OCI-LY7 (cell line): Measurements from ENCODE around the gene RPP25. TPM values are rescaled to one million over a fixed set of nuclear protein-coding genes. Genes with fewer than 3 reads are reported as not detected.

Experiments used
- BruUV-seq: library from RNA; stranded (reverse); fragments of 400-500 nt; replicated peaks from 2 replicates; lab custom pipeline; 2021; lab: Mats Ljungman, UMichigan
- CTCF ChIA-PET: fragments of 300-600 bp; sonication (Branson Sonifier 250); formaldehyde crosslinking; loops from one replicate; lab custom pipeline; 2022; ENCODE audit warnings: antibody characterized with exemption; ENCODE audit not compliant: unreplicated experiment; lab: Charles Lee
- POLR2A ChIA-PET: fragments of 300-600 bp; sonication (Branson Sonifier 250); formaldehyde crosslinking; loops from one replicate; lab custom pipeline; 2022; ENCODE audit warnings: antibody characterized with exemption; lab: Charles Lee
- DNase-seq: peaks from one replicate; pipeline ENCODE4 v3.0.0-alpha.2; 2015; ENCODE audit warnings: low spot score
- H2AFZ ChIP-seq: fragments of 200-600 bp; sonication (generic), shearing (Covaris generic); 2 replicates; pipeline ENCODE4 v1.6.1; 2014; ENCODE audit warnings: mild to moderate bottlenecking, antibody characterized with exemption, low read length, moderate library complexity
- H3K27ac ChIP-seq: fragments of 200-600 bp; sonication (generic); 2 replicates; pipeline ENCODE4 v1.5.1; 2014; ENCODE audit warnings: mixed run types, low read depth, mild to moderate bottlenecking, moderate library complexity, low read length, inconsistent platforms; ENCODE audit not compliant: poor library complexity, severe bottlenecking
- H3K36me3 ChIP-seq: fragments of 200-600 bp; sonication (generic); 2 replicates; pipeline ENCODE4 v1.6.1; 2014; ENCODE audit warnings: mild to moderate bottlenecking, antibody characterized with exemption, low read length, moderate library complexity, mixed read lengths; ENCODE audit not compliant: insufficient read depth
- H3K4me1 ChIP-seq: fragments of 200-600 bp; sonication (generic); 2 replicates; pipeline ENCODE4 v1.5.1; 2014; ENCODE audit warnings: mild to moderate bottlenecking, low read length; ENCODE audit not compliant: insufficient read depth, poor library complexity, severe bottlenecking
- H3K4me2 ChIP-seq: fragments of 200-600 bp; sonication (generic); 2 replicates; pipeline ENCODE4 v1.6.1; 2014; ENCODE audit warnings: mild to moderate bottlenecking, low read length
- H3K4me3 ChIP-seq: fragments of 200-600 bp; sonication (generic); 2 replicates; pipeline ENCODE4 v1.5.1; 2014; ENCODE audit warnings: mild to moderate bottlenecking, low read depth, low read length; ENCODE audit not compliant: poor library complexity, severe bottlenecking
- H3K79me2 ChIP-seq: fragments of 200-600 bp; sonication (generic); 2 replicates; pipeline ENCODE4 v1.6.1; 2016; ENCODE audit warnings: low read depth, mild to moderate bottlenecking, low read length, moderate library complexity, mixed read lengths; ENCODE audit not compliant: insufficient read depth
- H3K9me2 ChIP-seq: fragments of 200-600 bp; sonication (generic); 2 replicates; pipeline ENCODE4 v1.6.1; 2016; ENCODE audit warnings: mild to moderate bottlenecking, low read length, mixed read lengths; ENCODE audit not compliant: insufficient read depth
- H3K9me3 ChIP-seq: fragments of 200-600 bp; sonication (generic); 2 replicates; pipeline ENCODE4 v1.6.1; 2014; ENCODE audit warnings: mild to moderate bottlenecking, mixed run types, low read length, mixed read lengths
- H4K20me1 ChIP-seq: fragments of 200-600 bp; sonication (generic); 2 replicates; pipeline ENCODE4 v1.6.1; 2014; ENCODE audit warnings: mild to moderate bottlenecking, antibody characterized with exemption, low read length, moderate library complexity, mixed read lengths; ENCODE audit not compliant: insufficient read depth
- EZH2phosphoT487 ChIP-seq: fragments of 200-600 bp; sonication (generic); IDR thresholded peaks from 2 replicates; pipeline ENCODE4 v1.6.1; 2018; ENCODE audit warnings: low read depth, borderline replicate concordance, mild to moderate bottlenecking, mixed run types, antibody characterized with exemption, low read length, moderate library complexity, mixed read lengths
- intact Hi-C: fragments of 100-400 bp; cut with micrococcal nuclease; formaldehyde crosslinking; loops from one replicate; pipeline ENCODE4 v1.10.0; 2022; ENCODE audit not compliant: unreplicated experiment
- total RNA-seq, 2 experiments: library from RNA; depleted of rRNA in 1 of 2; stranded (reverse); fragments of >200 nt in 1 of 2; shearing (Covaris generic) in 1 of 2; gene quantifications; 2 replicates each; pipeline ENCODE4 v1.2.3, GENCODE V29; 2014 to 2022
- TF ChIP-seq, protein P1 (sequence below): fragments of 200-600 bp; sonication (generic); conservative IDR thresholded peaks from 2 replicates; pipeline ENCODE4 v1.5.1; 2014; ENCODE audit warnings: mild to moderate bottlenecking, antibody characterized with exemption, low read length, moderate library complexity, mixed read lengths

The RPP25 gene
- total RNA-seq, 2 experiments from 2014 or later, result 1.8 to 3.0 TPM

DNA sequence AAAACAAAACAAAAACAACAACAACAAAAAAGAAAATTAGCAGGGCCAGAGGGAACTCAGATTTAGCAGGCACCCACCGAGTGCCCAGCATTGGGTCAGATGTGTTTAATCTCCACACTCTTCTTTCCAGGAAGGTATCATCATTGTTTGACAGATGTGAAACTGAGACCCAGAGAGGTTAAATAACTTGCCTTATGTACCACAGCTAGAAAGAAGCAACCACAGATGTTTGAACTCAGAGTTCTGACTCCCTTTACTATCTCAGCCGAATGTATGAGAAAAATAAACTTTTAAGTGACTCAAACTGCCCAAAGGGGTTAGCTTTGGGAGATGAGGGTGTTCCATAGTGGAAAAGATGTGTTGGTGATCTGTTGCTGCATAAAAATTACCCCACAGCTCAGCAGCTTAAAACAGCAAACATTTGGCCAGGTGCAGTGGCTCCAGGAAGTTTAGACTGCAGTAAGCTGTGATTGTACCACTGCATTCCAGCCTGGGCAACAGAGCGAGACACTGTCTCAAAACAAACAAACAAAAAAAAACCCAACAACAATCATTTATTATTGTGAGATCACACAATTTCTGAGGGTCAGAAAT is 4.5 kb upstream of the RPP25 start:
- ChIA-PET POLR2A (no interaction called here), CTCF (interaction anchor here (0.9 kb wide), 1 partner anchor 10 kb away, joined by 3 read pairs; no protein-coding TSS in a partner anchor)
- TF ChIP-seq, protein P1, sequence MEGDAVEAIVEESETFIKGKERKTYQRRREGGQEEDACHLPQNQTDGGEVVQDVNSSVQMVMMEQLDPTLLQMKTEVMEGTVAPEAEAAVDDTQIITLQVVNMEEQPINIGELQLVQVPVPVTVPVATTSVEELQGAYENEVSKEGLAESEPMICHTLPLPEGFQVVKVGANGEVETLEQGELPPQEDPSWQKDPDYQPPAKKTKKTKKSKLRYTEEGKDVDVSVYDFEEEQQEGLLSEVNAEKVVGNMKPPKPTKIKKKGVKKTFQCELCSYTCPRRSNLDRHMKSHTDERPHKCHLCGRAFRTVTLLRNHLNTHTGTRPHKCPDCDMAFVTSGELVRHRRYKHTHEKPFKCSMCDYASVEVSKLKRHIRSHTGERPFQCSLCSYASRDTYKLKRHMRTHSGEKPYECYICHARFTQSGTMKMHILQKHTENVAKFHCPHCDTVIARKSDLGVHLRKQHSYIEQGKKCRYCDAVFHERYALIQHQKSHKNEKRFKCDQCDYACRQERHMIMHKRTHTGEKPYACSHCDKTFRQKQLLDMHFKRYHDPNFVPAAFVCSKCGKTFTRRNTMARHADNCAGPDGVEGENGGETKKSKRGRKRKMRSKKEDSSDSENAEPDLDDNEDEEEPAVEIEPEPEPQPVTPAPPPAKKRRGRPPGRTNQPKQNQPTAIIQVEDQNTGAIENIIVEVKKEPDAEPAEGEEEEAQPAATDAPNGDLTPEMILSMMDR, result no peak
- TF ChIP-seq EZH2phosphoT487, result no peak
- H3K79me2 ChIP-seq, result no peaks in the 10 kb centered on the region
- H4K20me1 ChIP-seq, result no peaks in the 10 kb centered on the region
- no peaks in the 10 kb centered on the region for H3K36me3 ChIP-seq
- intact Hi-C loops, result loop anchor here (5.0 kb wide), 1 partner anchor 214 kb away; the partner anchor contains the start of gene CYP1A2
- no peak for DNase-seq
- peak overlapping the region; percentile 68 for H2AFZ ChIP-seq
- peak overlapping the region; percentile 16 for H3K27ac ChIP-seq
- no peak overlapping the region for H3K4me3 ChIP-seq
- H3K9me2 ChIP-seq, result no peaks in the 10 kb centered on the region
- peak overlapping the region; percentile 58 for H3K4me2 ChIP-seq
- BruUV-seq, result no TSS peak
- H3K4me1 ChIP-seq, result peaks cover 40% of the 10 kb centered on the region
- H3K9me3 ChIP-seq, result no peaks in the 10 kb centered on the region

DNA sequence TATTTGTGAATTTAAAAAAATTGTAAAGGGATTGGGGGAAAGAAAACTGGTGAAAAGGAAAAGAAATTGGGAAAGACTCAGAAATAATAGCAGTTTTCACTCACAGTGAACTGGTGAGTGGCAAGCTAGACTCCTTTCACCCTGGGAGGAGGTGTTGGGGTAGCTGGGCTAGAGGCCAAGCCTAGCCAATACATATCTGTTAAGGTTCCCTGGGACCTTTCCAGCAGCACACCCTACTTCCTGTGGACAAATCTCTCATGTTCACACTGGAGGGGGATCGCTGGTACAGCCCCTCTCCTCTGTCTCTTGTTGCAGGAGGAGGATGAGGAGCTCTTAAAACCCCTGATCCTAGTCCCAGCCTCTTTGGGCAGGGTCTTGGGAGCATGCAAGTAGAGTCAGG is 3.7 kb upstream of the RPP25 start:
- H3K27ac ChIP-seq, result no peak overlapping the region
- no peaks in the 10 kb centered on the region for H3K9me2 ChIP-seq
- POLR2A ChIA-PET, result interaction anchor here (1.1 kb wide), 1 partner anchor 10 kb away, joined by 3 read pairs; no protein-coding TSS in a partner anchor
- H3K36me3 ChIP-seq, result no peaks in the 10 kb centered on the region
- H3K4me2 ChIP-seq, result no peak overlapping the region
- H2AFZ ChIP-seq, result no peak overlapping the region
- CTCF ChIA-PET, result no interaction called here
- H3K9me3 ChIP-seq, result no peaks in the 10 kb centered on the region
- TF ChIP-seq EZH2phosphoT487, result no peak
- TF ChIP-seq, protein P1, result no peak
- H3K79me2 ChIP-seq, result no peaks in the 10 kb centered on the region
- no peak overlapping the region for H3K4me3 ChIP-seq
- no TSS peak for BruUV-seq
- intact Hi-C loops, result loop anchor here (5.0 kb wide), 1 partner anchor 213 kb away; the partner anchor contains the start of gene CYP1A2
- no peaks in the 10 kb centered on the region for H4K20me1 ChIP-seq
- DNase-seq, result no peak
- H3K4me1 ChIP-seq, result peaks cover 48% of the 10 kb centered on the region

GRCh38 chr15:74959586-74959939 is 3.0 kb upstream of the RPP25 start:
- peaks cover 55% of the 10 kb centered on the region for H3K4me1 ChIP-seq
- no peaks in the 10 kb centered on the region for H3K36me3 ChIP-seq
- intact Hi-C loops, result loop anchor here (5.0 kb wide), 1 partner anchor 243 kb away; the partner anchor contains the start of gene C15orf39
- no peak for TF ChIP-seq EZH2phosphoT487
- TF ChIP-seq, protein P1, result no peak
- ChIA-PET POLR2A (interaction anchor here (0.6 to 1.1 kb wide), 3 partner anchors 9 to 919 kb away, joined by 3 read pairs; no protein-coding TSS in a partner anchor), CTCF (no interaction called here)
- BruUV-seq, result no TSS peak
- no peaks in the 10 kb centered on the region for H3K9me2 ChIP-seq
- H2AFZ ChIP-seq, result no peak overlapping the region
- no peak for DNase-seq
- no peaks in the 10 kb centered on the region for H4K20me1 ChIP-seq
- H3K27ac ChIP-seq, result no peak overlapping the region
- no peaks in the 10 kb centered on the region for H3K9me3 ChIP-seq
- no peak overlapping the region for H3K4me2 ChIP-seq
- H3K79me2 ChIP-seq, result no peaks in the 10 kb centered on the region
- no peak overlapping the region for H3K4me3 ChIP-seq
